GM10266 (cell line): ENCODE measurements around the gene QRICH1.

Source experiments
- DNase-seq: peaks from one replicate; pipeline ENCODE4 v3.0.0; 2012; ENCODE audit errors: extremely low spot score
- TF ChIP-seq, protein P1 (sequence below): IDR thresholded peaks from 2 replicates; pipeline ENCODE4 v1.5.1; 2012; ENCODE audit warnings: mild to moderate bottlenecking, low read depth; ENCODE audit not compliant: control insufficient read depth, insufficient read depth; ENCODE audit errors: missing control alignments

QRICH1 gene

DNA sequence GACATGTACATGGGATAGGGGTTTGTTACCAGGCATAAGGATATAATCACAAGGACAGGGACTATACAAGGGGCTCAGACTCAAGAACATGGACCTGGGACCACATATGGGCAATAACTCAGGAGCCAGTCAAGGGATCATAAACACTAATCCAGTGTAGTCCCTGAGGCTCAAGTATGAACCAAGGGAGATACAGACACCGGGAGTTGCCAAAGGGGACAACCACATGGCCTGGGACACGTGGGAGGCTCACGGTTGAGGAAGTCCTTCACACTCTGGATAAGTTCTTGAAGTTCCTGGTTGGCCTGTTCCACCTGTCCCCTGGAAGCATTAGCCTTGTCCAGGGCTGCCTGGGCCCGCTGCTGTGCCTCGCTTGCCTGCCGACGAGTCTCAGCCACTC lies 28.6 kb upstream of the QRICH1 start:
- TF ChIP-seq, protein P1, sequence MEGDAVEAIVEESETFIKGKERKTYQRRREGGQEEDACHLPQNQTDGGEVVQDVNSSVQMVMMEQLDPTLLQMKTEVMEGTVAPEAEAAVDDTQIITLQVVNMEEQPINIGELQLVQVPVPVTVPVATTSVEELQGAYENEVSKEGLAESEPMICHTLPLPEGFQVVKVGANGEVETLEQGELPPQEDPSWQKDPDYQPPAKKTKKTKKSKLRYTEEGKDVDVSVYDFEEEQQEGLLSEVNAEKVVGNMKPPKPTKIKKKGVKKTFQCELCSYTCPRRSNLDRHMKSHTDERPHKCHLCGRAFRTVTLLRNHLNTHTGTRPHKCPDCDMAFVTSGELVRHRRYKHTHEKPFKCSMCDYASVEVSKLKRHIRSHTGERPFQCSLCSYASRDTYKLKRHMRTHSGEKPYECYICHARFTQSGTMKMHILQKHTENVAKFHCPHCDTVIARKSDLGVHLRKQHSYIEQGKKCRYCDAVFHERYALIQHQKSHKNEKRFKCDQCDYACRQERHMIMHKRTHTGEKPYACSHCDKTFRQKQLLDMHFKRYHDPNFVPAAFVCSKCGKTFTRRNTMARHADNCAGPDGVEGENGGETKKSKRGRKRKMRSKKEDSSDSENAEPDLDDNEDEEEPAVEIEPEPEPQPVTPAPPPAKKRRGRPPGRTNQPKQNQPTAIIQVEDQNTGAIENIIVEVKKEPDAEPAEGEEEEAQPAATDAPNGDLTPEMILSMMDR, result no peak
- no peak for DNase-seq

DNA sequence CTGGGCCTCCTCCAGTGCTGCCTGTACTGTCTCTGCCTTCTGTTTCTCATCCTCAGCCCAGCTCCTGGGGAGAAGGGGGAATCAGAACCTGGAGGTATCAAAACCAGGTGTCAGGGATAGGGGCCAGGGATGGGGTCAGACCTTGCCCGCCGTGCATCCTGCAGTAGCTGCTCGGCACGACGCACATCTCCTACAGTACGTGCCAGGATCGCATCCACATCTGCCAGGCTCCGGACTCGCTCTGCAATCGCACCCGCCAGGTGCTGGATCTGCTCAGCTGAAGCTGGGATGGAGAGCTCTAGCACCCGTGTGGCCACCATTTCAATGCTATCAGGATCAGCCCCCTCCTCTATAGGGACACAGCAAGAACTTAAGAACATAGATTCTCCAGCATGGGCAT lies 28.2 kb upstream of the QRICH1 start:
- no peak for DNase-seq
- TF ChIP-seq, protein P1, result no peak

DNA sequence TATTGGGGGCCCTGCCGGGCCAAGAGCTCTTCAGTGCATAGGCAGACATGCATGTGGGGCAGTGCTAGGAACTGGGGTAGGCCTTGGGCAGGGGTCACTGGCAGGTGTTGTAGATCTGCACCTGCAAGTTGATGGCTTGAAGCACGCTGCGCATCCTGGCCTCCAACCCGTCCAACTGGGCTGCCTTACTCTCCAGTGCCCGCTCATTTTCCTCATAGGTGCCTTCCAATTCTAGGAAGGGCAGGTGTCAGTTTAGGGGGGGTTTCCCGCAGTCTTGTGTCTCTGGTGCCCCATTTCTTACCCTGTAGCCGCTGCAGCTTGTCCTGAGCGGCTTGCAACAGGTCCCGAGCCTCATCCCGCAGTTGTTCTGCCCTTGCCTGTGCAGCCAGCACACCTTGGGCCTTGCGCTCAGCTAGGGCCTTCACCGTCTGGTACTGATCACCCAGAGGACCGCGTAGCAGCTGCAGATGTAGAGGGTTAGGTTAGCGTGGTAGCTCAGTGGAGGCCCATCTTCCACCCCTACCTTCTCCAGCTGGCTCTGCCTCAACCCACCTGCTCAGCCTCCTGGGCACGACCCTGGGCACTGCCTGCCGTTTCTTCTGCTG lies 27.4 kb upstream of the QRICH1 start:
- TF ChIP-seq, protein P1, result no peak
- DNase-seq, result no peak

DNA sequence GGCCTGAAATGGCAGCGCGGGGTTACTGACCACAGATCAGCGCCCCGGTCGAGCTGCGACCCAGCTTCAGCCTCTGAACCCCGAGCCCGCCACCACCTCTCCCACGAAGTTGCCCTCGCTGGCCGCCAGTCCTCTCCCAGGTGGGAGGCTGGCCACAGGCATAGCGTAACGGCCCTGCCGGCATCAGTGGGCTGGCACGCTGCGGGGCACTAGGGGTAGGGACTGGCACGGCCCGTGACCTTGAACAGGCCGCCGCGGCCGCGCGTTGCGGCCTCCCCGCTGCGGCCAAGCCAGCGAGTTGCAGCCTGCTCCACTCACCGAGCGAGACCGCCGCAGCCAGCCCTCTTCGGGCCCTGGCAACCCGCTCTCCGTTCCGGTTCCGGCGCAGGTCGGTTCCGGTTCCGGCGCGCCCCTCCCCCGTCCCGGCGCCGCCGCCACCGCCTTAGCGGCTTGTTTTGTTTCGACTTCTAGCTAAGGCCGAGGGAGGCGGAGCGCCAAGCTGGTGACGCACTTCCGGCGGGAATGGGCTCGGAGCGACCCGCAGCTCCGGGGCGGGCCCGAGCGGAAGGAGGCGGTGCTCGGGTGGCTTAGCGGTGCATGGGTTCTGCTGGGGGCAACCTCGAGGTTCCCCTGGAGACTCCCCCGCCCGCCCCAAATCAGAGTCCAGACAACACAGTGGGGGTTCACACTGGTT lies 26.7 kb upstream of the QRICH1 start, which contains the start of gene USP19:
USP19 (minus strand) TSS at position 386 of the 694 bp plus-strand sequence. CDS start 1,678 bp downstream, outside the sequence.
- peak; percentile 97 for DNase-seq
- TF ChIP-seq, protein P1, result no peak

DNA sequence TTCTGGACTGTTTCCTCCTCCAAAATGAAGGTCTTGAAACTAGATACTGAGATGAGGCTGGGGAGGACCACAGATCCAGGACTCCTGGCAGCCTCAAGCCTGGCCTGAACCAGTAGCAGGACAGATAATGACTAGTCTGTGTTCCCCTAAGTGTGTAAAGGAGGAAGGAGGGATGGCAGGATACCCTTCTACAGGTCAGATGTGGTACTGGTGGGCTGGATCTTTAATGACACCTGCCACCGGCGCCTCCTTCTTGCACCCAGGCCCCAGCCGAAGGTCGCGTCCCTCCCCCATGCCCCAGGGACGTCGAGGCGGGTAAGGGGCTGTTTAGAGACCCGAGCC lies 26.2 kb upstream of the QRICH1 start:
- DNase-seq, result peak; percentile 42
- TF ChIP-seq, protein P1, result no peak

DNA sequence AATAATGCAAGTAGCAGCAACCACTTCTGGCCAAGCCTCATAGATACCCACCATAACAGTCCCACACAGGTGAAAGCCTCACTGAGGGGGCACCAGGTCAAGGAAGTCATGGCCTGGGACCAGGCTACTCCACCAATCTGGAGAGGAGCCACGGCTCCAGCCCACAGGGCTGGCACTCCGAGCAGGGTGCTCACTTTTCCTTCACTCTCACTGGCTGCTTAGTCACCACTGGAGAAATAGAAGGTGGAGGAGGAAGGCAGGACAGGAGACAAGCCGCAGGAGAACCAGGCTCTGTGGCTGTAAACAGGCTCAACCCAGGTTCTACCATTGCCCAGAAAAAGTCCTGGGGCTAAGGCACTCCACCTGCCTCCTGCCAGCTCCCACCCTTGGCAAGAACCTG lies 25.6 kb upstream of the QRICH1 start:
- DNase-seq, result no peak
- TF ChIP-seq, protein P1, result no peak

DNA sequence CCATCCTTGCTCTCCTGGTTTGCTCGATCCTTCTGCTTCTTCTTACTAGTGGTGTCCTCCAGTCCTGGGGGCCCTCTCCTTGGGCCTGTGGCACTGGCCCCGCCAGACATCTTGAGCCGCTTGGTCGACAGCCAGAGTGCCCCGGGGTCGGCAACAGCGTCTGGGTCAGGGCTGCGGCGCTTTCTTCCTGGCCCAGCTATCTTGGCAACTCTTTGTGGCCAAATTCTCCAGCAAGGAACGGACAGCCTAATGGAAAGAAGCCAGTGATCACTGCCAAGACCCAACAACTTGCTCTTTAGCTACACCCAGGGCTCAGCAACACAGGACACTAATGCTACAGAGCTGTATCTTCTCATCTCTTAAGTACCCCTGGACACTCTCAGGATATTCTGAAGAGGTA lies 25.2 kb upstream of the QRICH1 start:
- TF ChIP-seq, protein P1, result no peak
- no peak for DNase-seq
